GM12878 (cell line): Measurements from ENCODE around the gene AXL. TPM values are rescaled to one million over a fixed set of nuclear protein-coding genes. Genes with fewer than 3 reads are reported as not detected.

Source experiments
- ATF7 ChIP-seq: fragments of 450-650 bp; IDR thresholded peaks from 2 replicates; pipeline ENCODE4 v1.6.1; 2016; ENCODE audit warnings: low read depth, mild to moderate bottlenecking
- BACH1 ChIP-seq: fragments of 450-650 bp; IDR thresholded peaks from 2 replicates; pipeline ENCODE4 v1.6.1; 2017; ENCODE audit warnings: mild to moderate bottlenecking, borderline replicate concordance
- BCL11A ChIP-seq: IDR thresholded peaks from 2 replicates; pipeline ENCODE4 v1.6.1; 2011; ENCODE audit warnings: low read depth, low read length
- CEBPB ChIP-seq, 2 experiments: fragments of 150-350 bp in 1 of 2; IDR thresholded peaks; 2 replicates each; pipeline ENCODE4 v1.6.1; 2012 to 2014; ENCODE audit warnings: low read depth in 2 of 2, low read length in 2 of 2, borderline replicate concordance in 1 of 2, inconsistent platforms in 1 of 2
- CHD1 ChIP-seq: IDR thresholded peaks from 2 replicates; pipeline ENCODE4 v1.6.1; 2012; ENCODE audit warnings: low read depth, low read length, improper control_type of control experiment
- EED ChIP-seq: sonication (generic); IDR thresholded peaks from 2 replicates; pipeline ENCODE4 v1.6.1; 2016; ENCODE audit warnings: antibody characterized with exemption, low read depth
- EP300 ChIP-seq, 2 experiments: fragments of 150-350 bp in 1 of 2; IDR thresholded peaks; 2 replicates each; pipeline ENCODE4 v1.6.1; 2011 to 2012; ENCODE audit warnings: low read depth in 2 of 2, low read length in 2 of 2, borderline replicate concordance in 1 of 2, improper control_type of control experiment in 1 of 2, inconsistent platforms in 1 of 2; ENCODE audit not compliant: control insufficient read depth in 1 of 2
- ETV6 ChIP-seq, 2 experiments: fragments of 450-650 bp in 1 of 2; IDR thresholded peaks in 1 of 2; conservative IDR thresholded peaks in 1 of 2; 2 replicates each; pipeline ENCODE4 v1.6.1; 2014; ENCODE audit warnings: antibody characterized with exemption in 1 of 2, borderline replicate concordance in 1 of 2, low read depth in 1 of 2, mild to moderate bottlenecking in 1 of 2, moderate library complexity in 1 of 2
- EZH2 ChIP-seq: IDR thresholded peaks from 2 replicates; pipeline ENCODE4 v1.6.1; 2012; ENCODE audit warnings: low read depth, mild to moderate bottlenecking, control low read depth, inconsistent platforms, low read length, borderline replicate concordance; ENCODE audit not compliant: control insufficient read depth
- FOXK2 ChIP-seq: fragments of 450-650 bp; IDR thresholded peaks from 2 replicates; pipeline ENCODE4 v1.6.1; 2017; ENCODE audit warnings: mild to moderate bottlenecking, moderate library complexity
- FOXM1 ChIP-seq: IDR thresholded peaks from 2 replicates; pipeline ENCODE4 v1.6.1; 2012; ENCODE audit warnings: low read depth, mild to moderate bottlenecking, inconsistent platforms, low read length, moderate library complexity
- IKZF1 ChIP-seq: fragments of 450-650 bp; conservative IDR thresholded peaks from 2 replicates; pipeline ENCODE4 v1.6.1; 2017; ENCODE audit warnings: antibody characterized with exemption, mild to moderate bottlenecking
- JUNB ChIP-seq: IDR thresholded peaks from 2 replicates; pipeline ENCODE4 v1.6.1; 2016; ENCODE audit warnings: antibody characterized with exemption, mild to moderate bottlenecking
- MEF2A ChIP-seq: IDR thresholded peaks from 2 replicates; pipeline ENCODE4 v1.6.1; 2011; ENCODE audit warnings: low read depth, mild to moderate bottlenecking, low read length, moderate library complexity; ENCODE audit not compliant: insufficient read depth
- MTA3 ChIP-seq: IDR thresholded peaks from 2 replicates; pipeline ENCODE4 v1.6.1; 2012; ENCODE audit warnings: low read length, inconsistent platforms, borderline replicate concordance
- NBN ChIP-seq: fragments of 450-650 bp; IDR thresholded peaks from 2 replicates; pipeline ENCODE4 v1.6.1; 2016
- NFIC ChIP-seq: IDR thresholded peaks from 2 replicates; pipeline ENCODE4 v1.6.1; 2012; ENCODE audit warnings: low read depth, mild to moderate bottlenecking, inconsistent platforms, low read length, moderate library complexity
- NR2C1 ChIP-seq: fragments of 450-650 bp; IDR thresholded peaks from 2 replicates; pipeline ENCODE4 v1.6.1; 2017; ENCODE audit warnings: antibody characterized with exemption, mild to moderate bottlenecking, moderate library complexity
- NR2C2 ChIP-seq: IDR thresholded peaks from 2 replicates; pipeline ENCODE4 v1.6.1; 2011; ENCODE audit warnings: borderline replicate concordance, low read depth; ENCODE audit not compliant: control insufficient read depth, insufficient read length
- NR2F1 ChIP-seq: fragments of 450-650 bp; conservative IDR thresholded peaks from 2 replicates; pipeline ENCODE4 v1.6.1; 2017; ENCODE audit warnings: mild to moderate bottlenecking
- POU2F2 ChIP-seq: IDR thresholded peaks from 3 replicates; pipeline ENCODE4 v1.6.1; 2011; ENCODE audit warnings: low read depth, mild to moderate bottlenecking, low read length, borderline replicate concordance
- RUNX3 ChIP-seq: IDR thresholded peaks from 2 replicates; pipeline ENCODE4 v1.6.1; 2012; ENCODE audit warnings: low read length, inconsistent platforms
- SMARCA5 ChIP-seq: fragments of 450-650 bp; IDR thresholded peaks from 2 replicates; pipeline ENCODE4 v1.6.1; 2017; ENCODE audit warnings: mild to moderate bottlenecking
- SREBF2 ChIP-seq: IDR thresholded peaks from 2 replicates; pipeline ENCODE4 v1.6.1; 2012; ENCODE audit warnings: mild to moderate bottlenecking, low read length
- SRF ChIP-seq, 2 experiments: IDR thresholded peaks; 2 replicates each; pipeline ENCODE4 v1.6.1; 2011; ENCODE audit warnings: low read depth in 2 of 2, low read length in 2 of 2, mild to moderate bottlenecking in 1 of 2, moderate library complexity in 1 of 2
- TARDBP ChIP-seq: IDR thresholded peaks from 2 replicates; pipeline ENCODE4 v1.6.1; 2016; ENCODE audit warnings: borderline replicate concordance
- polyA plus RNA-seq, 11 experiments: library from polyadenylated mRNA; depleted of rRNA in 4 of 11; unstranded in 6 of 11; stranded (reverse) in 5 of 11; fragments of >200 nt; fragmentation: Nextera tagmentation in 4 of 11; fragmentation: Illumina TruSeq in 1 of 11; extraction: Ambion mirVana in 4 of 11; extraction: Trizol in 1 of 11; gene quantifications; 1 replicate in 1 of 11; 2 replicates in 10 of 11; pipeline versions ENCODE4 v1.2.1 to v1.2.3, GENCODE V29; 2011 to 2016; ENCODE audit warnings: inconsistent platforms in 2 of 11, missing spikeins in 2 of 11, low read depth in 1 of 11
- total RNA-seq, 4 experiments: library from RNA; depleted of rRNA in 3 of 4; stranded (reverse); fragments of >200 nt in 3 of 4; fragmentation: Illumina TruSeq in 1 of 4; extraction: Trizol in 1 of 4; gene quantifications; 2 replicates each; pipeline versions ENCODE4 v1.2.1 to v1.2.3, GENCODE V29; 2013 to 2021
- TF ChIP-seq, protein P1 (sequence below): IDR thresholded peaks from 2 replicates; pipeline ENCODE4 v1.6.1; 2011; ENCODE audit warnings: borderline replicate concordance, low read depth, mild to moderate bottlenecking, moderate library complexity, mixed read lengths, low read length; ENCODE audit not compliant: insufficient read depth; ENCODE audit errors: extremely low read length
- TF ChIP-seq, protein P2 (sequence below): fragments of 450-650 bp; IDR thresholded peaks from 2 replicates; pipeline ENCODE4 v1.6.1; 2014; ENCODE audit warnings: mild to moderate bottlenecking
- TF ChIP-seq, protein P3 (sequence below): fragments of 450-650 bp; IDR thresholded peaks from 2 replicates; pipeline ENCODE4 v1.6.1; 2018; ENCODE audit warnings: borderline replicate concordance, mild to moderate bottlenecking; ENCODE audit not compliant: partially characterized antibody

AXL gene
- total and polyA plus RNA-seq, 10 of the 15 experiments (the other 5 are each of a cell fraction or from before 2014, with no cell fraction given), result under 0.01 to 0.33 (median 0.07) TPM; not detected in 4

DNA sequence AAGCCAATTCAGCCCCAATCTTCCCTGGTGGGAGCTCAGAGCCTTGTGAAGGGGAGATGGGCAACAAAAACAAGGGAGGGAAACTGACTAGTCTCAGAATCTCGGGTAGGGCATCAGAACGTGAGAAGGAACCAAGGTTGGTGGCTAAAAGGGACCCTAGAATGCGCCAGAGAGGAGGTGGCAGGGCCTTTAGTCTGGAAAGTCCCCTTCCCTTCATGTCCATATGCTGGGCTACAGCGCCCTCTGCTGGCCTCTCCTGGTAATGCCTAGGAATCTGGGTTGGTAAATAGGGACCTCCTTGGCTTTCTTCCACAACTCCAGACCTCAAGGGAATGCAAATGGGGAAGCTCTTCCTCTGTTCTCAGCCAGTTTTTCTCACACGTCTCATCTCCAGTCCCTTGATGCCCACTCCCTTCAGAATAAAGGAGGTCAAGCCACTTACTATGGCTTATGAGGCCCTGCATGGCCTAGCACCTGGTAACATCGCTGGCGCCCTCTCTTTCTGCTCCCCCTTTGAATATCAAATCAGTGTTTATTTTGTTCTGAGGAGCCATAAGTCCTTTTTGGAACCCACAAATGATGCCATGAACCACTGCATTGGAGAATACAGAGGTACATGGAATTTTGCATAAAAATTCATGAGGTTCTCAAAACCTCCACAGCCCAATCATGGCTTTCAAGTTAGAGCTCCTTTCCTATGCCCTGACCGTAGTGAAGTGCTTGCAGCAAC, 89.6 kb downstream of the AXL start (continued):
- TF ChIP-seq ETV6 (conservative IDR thresholded peaks at IDR 0.05 in 1 of 2, IDR thresholded peaks at IDR 0.05 in 1 of 2; ENCODE audit: borderline replicate concordance in 1 of 2, low read depth in 1 of 2), result no peak
- no peak for TF ChIP-seq FOXM1
- TF ChIP-seq FOXK2, result 0 out of 2 replicates have a peak, but pooled peaks have one; percentile 17
- no peak for TF ChIP-seq SREBF2
- peak; percentile 66; the same call in 1 of the 2 replicates for TF ChIP-seq EED
- peak; percentile 79; the same call in 1 of the 2 replicates for TF ChIP-seq IKZF1
- TF ChIP-seq, protein P1, sequence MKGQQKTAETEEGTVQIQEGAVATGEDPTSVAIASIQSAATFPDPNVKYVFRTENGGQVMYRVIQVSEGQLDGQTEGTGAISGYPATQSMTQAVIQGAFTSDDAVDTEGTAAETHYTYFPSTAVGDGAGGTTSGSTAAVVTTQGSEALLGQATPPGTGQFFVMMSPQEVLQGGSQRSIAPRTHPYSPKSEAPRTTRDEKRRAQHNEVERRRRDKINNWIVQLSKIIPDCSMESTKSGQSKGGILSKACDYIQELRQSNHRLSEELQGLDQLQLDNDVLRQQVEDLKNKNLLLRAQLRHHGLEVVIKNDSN, result no peak
- TF ChIP-seq CEBPB (IDR thresholded peaks at IDR 0.05; ENCODE audit: borderline replicate concordance in 1 of 2, low read depth in 2 of 2, low read length in 2 of 2), result no peak
- no peak for TF ChIP-seq JUNB
- TF ChIP-seq MEF2A, result no peak
- TF ChIP-seq NR2F1, result no peak
- peak; percentile 76 for TF ChIP-seq MTA3
- no peak for TF ChIP-seq SMARCA5
- TF ChIP-seq POU2F2, result peak; percentile 85
- TF ChIP-seq BCL11A, result no peak
- TF ChIP-seq SRF (IDR thresholded peaks at IDR 0.05; ENCODE audit: low read depth in 2 of 2, low read length in 2 of 2), result no peak
- TF ChIP-seq EZH2, result no peak
- no peak for TF ChIP-seq CHD1
- TF ChIP-seq EP300 (IDR thresholded peaks at IDR 0.05; ENCODE audit: borderline replicate concordance in 1 of 2, control insufficient read depth in 1 of 2, low read depth in 2 of 2, low read length in 2 of 2), result no peak
- TF ChIP-seq, protein P2, sequence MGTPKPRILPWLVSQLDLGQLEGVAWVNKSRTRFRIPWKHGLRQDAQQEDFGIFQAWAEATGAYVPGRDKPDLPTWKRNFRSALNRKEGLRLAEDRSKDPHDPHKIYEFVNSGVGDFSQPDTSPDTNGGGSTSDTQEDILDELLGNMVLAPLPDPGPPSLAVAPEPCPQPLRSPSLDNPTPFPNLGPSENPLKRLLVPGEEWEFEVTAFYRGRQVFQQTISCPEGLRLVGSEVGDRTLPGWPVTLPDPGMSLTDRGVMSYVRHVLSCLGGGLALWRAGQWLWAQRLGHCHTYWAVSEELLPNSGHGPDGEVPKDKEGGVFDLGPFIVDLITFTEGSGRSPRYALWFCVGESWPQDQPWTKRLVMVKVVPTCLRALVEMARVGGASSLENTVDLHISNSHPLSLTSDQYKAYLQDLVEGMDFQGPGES, result no peak
- TF ChIP-seq, protein P3, sequence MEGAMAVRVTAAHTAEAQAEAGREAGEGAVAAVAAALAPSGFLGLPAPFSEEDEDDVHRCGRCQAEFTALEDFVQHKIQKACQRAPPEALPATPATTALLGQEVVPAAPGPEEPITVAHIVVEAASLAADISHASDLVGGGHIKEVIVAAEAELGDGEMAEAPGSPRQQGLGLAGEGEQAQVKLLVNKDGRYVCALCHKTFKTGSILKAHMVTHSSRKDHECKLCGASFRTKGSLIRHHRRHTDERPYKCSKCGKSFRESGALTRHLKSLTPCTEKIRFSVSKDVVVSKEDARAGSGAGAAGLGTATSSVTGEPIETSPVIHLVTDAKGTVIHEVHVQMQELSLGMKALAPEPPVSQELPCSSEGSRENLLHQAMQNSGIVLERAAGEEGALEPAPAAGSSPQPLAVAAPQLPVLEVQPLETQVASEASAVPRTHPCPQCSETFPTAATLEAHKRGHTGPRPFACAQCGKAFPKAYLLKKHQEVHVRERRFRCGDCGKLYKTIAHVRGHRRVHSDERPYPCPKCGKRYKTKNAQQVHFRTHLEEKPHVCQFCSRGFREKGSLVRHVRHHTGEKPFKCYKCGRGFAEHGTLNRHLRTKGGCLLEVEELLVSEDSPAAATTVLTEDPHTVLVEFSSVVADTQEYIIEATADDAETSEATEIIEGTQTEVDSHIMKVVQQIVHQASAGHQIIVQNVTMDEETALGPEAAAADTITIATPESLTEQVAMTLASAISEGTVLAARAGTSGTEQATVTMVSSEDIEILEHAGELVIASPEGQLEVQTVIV, result no peak
- TF ChIP-seq NFIC, result no peak
- peak; percentile 66 for TF ChIP-seq NBN
- no peak for TF ChIP-seq NR2C1
- no peak for TF ChIP-seq BACH1
- no peak for TF ChIP-seq ATF7
- TF ChIP-seq NR2C2, result no peak
- TF ChIP-seq RUNX3, result peak; percentile 22; the same call in 1 of the 2 replicates
- TF ChIP-seq TARDBP, result no peak
